ENCODE results near the gene NRIP1.

GRCh38 chr21:14964621-14965020 is 100.2 kb downstream of the NRIP1 start:
- TF ChIP-seq TAF1 (IDR thresholded peaks at IDR 0.05; ENCODE audit: borderline replicate concordance, low read depth, low read length) (no peak), E4F1 (IDR thresholded peaks at IDR 0.05; ENCODE audit: borderline replicate concordance, partially characterized antibody) (no peak), CTCF (IDR thresholded peaks at IDR 0.05 in 2 of 3, conservative IDR thresholded peaks at IDR 0.05 in 1 of 3; ENCODE audit: control insufficient read depth in 2 of 3, extremely low read depth in 1 of 3, insufficient read depth in 1 of 3, low read depth in 3 of 3, low read length in 3 of 3) (no peak)

All from GM12878 (cell line).